H9 (cell line): ENCODE results near the gene DSCAM. TPM values are rescaled to one million over a fixed set of nuclear protein-coding genes. Genes with fewer than 3 reads are reported as not detected.

Source experiments
- DNase-seq: peaks from one replicate; pipeline ENCODE4 v3.0.0-alpha.2; 2017
- H2AFZ ChIP-seq: one replicate; pipeline ENCODE4 v1.6.1; 2013; ENCODE audit warnings: mild to moderate bottlenecking, low read length, control low read depth, moderate library complexity
- H2AK5ac ChIP-seq: 2 replicates; pipeline ENCODE4 v1.6.1; 2013; ENCODE audit warnings: low read length, control low read depth, mixed read lengths; ENCODE audit not compliant: insufficient read length
- H2BK120ac ChIP-seq: one replicate; pipeline ENCODE4 v1.6.1; 2013; ENCODE audit warnings: low read depth, mild to moderate bottlenecking, low read length, control low read depth, inconsistent platforms; ENCODE audit not compliant: poor library complexity, severe bottlenecking
- H2BK12ac ChIP-seq: 2 replicates; pipeline ENCODE4 v1.6.1; 2013; ENCODE audit warnings: low read length, control low read depth, mixed read lengths, low read depth; ENCODE audit not compliant: insufficient read length
- H2BK15ac ChIP-seq: 2 replicates; pipeline ENCODE4 v1.6.1; 2013; ENCODE audit warnings: low read depth, low read length, control low read depth
- H2BK20ac ChIP-seq: one replicate; pipeline ENCODE4 v1.6.1; 2013; ENCODE audit warnings: low read depth, mild to moderate bottlenecking, low read length, control low read depth, inconsistent platforms; ENCODE audit not compliant: poor library complexity, severe bottlenecking
- H2BK5ac ChIP-seq: 2 replicates; pipeline ENCODE4 v1.6.1; 2013; ENCODE audit warnings: low read length, control low read depth, mixed read lengths; ENCODE audit not compliant: insufficient read length
- H3K14ac ChIP-seq: 2 replicates; pipeline ENCODE4 v1.6.1; 2013; ENCODE audit warnings: low read length, control low read depth; ENCODE audit not compliant: insufficient read depth
- H3K18ac ChIP-seq: 2 replicates; pipeline ENCODE4 v1.6.1; 2013; ENCODE audit warnings: low read depth, mild to moderate bottlenecking, mixed read lengths, low read length, control low read depth; ENCODE audit not compliant: insufficient read length
- H3K23ac ChIP-seq: 2 replicates; pipeline ENCODE4 v1.6.1; 2013; ENCODE audit warnings: low read length, control low read depth, mixed read lengths, low read depth; ENCODE audit not compliant: insufficient read length
- H3K23me2 ChIP-seq: 2 replicates; pipeline ENCODE4 v1.6.1; 2013; ENCODE audit warnings: low read depth, mild to moderate bottlenecking, mixed read lengths, low read length, control low read depth; ENCODE audit not compliant: insufficient read length, poor library complexity, severe bottlenecking
- H3K27ac ChIP-seq: 2 replicates; pipeline ENCODE4 v1.5.1; 2013; ENCODE audit warnings: low read length, control low read depth, mixed read lengths, low read depth; ENCODE audit not compliant: insufficient read length
- H3K27me3 ChIP-seq: 2 replicates; pipeline ENCODE4 v1.6.1; 2013; ENCODE audit warnings: low read length, control low read depth, inconsistent platforms; ENCODE audit not compliant: insufficient read depth
- H3K4ac ChIP-seq: 2 replicates; pipeline ENCODE4 v1.6.1; 2013; ENCODE audit warnings: low read depth, mild to moderate bottlenecking, control low read depth, inconsistent platforms, low read length, moderate library complexity
- H3K4me1 ChIP-seq: 2 replicates; pipeline ENCODE4 v1.6.1; 2013; ENCODE audit warnings: low read length, control low read depth, inconsistent platforms; ENCODE audit not compliant: insufficient read depth
- H3K4me2 ChIP-seq: 2 replicates; pipeline ENCODE4 v1.6.1; 2013; ENCODE audit warnings: low read length, control low read depth, mixed read lengths; ENCODE audit not compliant: insufficient read length, insufficient read depth
- H3K56ac ChIP-seq: 2 replicates; pipeline ENCODE4 v1.6.1; 2013; ENCODE audit warnings: low read depth, mild to moderate bottlenecking, mixed read lengths, low read length, control low read depth; ENCODE audit not compliant: insufficient read length
- H3K79me1 ChIP-seq: 2 replicates; pipeline ENCODE4 v1.6.1; 2013; ENCODE audit warnings: low read depth, mild to moderate bottlenecking, moderate library complexity, low read length, control low read depth, inconsistent platforms; ENCODE audit not compliant: insufficient read depth, poor library complexity, severe bottlenecking
- H3K79me2 ChIP-seq: 2 replicates; pipeline ENCODE4 v1.6.1; 2013; ENCODE audit warnings: low read length, control low read depth, inconsistent platforms; ENCODE audit not compliant: insufficient read depth
- H3K9ac ChIP-seq: 2 replicates; pipeline ENCODE4 v1.6.1; 2013; ENCODE audit warnings: low read length, control low read depth, mixed read lengths; ENCODE audit not compliant: insufficient read length; ENCODE audit errors: extremely low read depth
- H3K9me3 ChIP-seq: one replicate; pipeline ENCODE4 v1.6.1; 2013; ENCODE audit warnings: low read depth, low read length, inconsistent platforms; ENCODE audit not compliant: control insufficient read depth
- H3T11ph ChIP-seq: one replicate; pipeline ENCODE4 v1.6.1; 2013; ENCODE audit warnings: mild to moderate bottlenecking, low read length, control low read depth, inconsistent platforms
- H4K20me1 ChIP-seq: one replicate; pipeline ENCODE4 v1.6.1; 2013; ENCODE audit not compliant: control insufficient read depth, insufficient read length, insufficient read depth
- H4K5ac ChIP-seq: 2 replicates; pipeline ENCODE4 v1.6.1; 2013; ENCODE audit warnings: low read depth, mild to moderate bottlenecking, mixed read lengths, low read length, control low read depth; ENCODE audit not compliant: insufficient read length
- H4K8ac ChIP-seq: replicated peaks from 2 replicates; pipeline ENCODE4 v1.6.1; 2013; ENCODE audit warnings: low read length, control low read depth, mixed read lengths, low read depth; ENCODE audit not compliant: insufficient read length
- H4K91ac ChIP-seq: 2 replicates; pipeline ENCODE4 v1.6.1; 2013; ENCODE audit warnings: low read depth, mild to moderate bottlenecking, moderate library complexity, mixed read lengths, low read length, control low read depth; ENCODE audit not compliant: insufficient read length
- H3K27ac Mint-ChIP-seq, 3 experiments: 2 replicates in 2 of 3; 3 replicates in 1 of 3; pipeline ENCODE4 v1.8.0; 2020 to 2021; ENCODE audit warnings: mixed read lengths in 3 of 3, mild to moderate bottlenecking in 1 of 3, moderate library complexity in 1 of 3
- H3K27me3 Mint-ChIP-seq: 2 replicates; pipeline ENCODE4 v1.8.0; 2021; ENCODE audit warnings: low read depth, mild to moderate bottlenecking, moderate library complexity, mixed read lengths
- H3K36me3 Mint-ChIP-seq, 3 experiments: 2 replicates in 2 of 3; 3 replicates in 1 of 3; pipeline ENCODE4 v1.8.0; 2020 to 2021; ENCODE audit warnings: low read depth in 3 of 3, mixed read lengths in 3 of 3; ENCODE audit not compliant: insufficient read depth in 1 of 3
- H3K4me1 Mint-ChIP-seq, 2 experiments: 2 replicates each; pipeline ENCODE4 v1.8.0; 2020; ENCODE audit warnings: mixed read lengths in 2 of 2
- H3K4me3 Mint-ChIP-seq, 2 experiments: 2 replicates in 1 of 2; 3 replicates in 1 of 2; pipeline ENCODE4 v1.8.0; 2020 to 2021; ENCODE audit warnings: mild to moderate bottlenecking in 2 of 2, mixed read lengths in 2 of 2, moderate library complexity in 1 of 2
- H3K9me3 Mint-ChIP-seq, 2 experiments: 2 replicates in 1 of 2; 3 replicates in 1 of 2; pipeline ENCODE4 v1.8.0; 2020; ENCODE audit warnings: mild to moderate bottlenecking in 2 of 2, mixed read lengths in 2 of 2, moderate library complexity in 1 of 2
- whole genome bisulfite sequencing: extraction: QIAGEN DNeasy Blood & Tissue Kit; methylation state at CpG from one replicate; pipeline ENCODE4 v1.1.7; 2013; ENCODE audit warnings: missing lambda C conversion rate, low lambda C conversion rate, mixed read lengths; ENCODE audit not compliant: insufficient read length; ENCODE audit errors: extremely low coverage; 5-methylcytosine and 5-hydroxymethylcytosine counted together
- total RNA-seq: library from RNA; stranded (reverse); gene quantifications from 2 replicates; pipeline ENCODE4 v1.2.1, GENCODE V29; 2021
- TF ChIP-seq, protein P1 (sequence below): fragments of 200-600 bp; sonication (generic); conservative IDR thresholded peaks from 3 replicates; pipeline ENCODE4 v1.8.0; 2021; ENCODE audit warnings: antibody characterized with exemption, mild to moderate bottlenecking

DSCAM gene
- total RNA-seq, 1 experiment from 2014 or later, result 0.17 TPM

DNA sequence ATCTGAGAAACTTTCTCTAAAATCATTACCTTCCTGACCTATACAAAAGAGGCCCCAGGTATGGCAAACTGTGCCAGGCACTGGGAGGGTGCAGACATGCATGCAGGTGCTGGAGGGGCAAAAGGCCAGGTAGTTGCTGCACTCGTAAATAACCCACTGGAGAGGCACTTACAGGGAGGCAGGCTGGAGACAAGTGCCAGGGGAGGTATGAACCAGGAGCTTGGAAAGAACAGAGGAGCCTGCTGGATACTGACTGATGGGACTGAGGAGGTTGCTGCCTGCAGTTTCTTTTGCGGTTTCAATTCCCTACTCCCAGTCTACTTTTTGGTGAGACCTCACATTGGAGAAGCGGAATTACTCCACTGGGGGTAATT lies 113.9 kb downstream of the DSCAM start:
- no peak overlapping the region for H2BK5ac ChIP-seq
- H2AFZ ChIP-seq, result no peak overlapping the region
- H2BK20ac ChIP-seq, result no peak overlapping the region
- no peak overlapping the region for H2BK120ac ChIP-seq
- no peak overlapping the region for H3K4ac ChIP-seq
- no peak overlapping the region for H4K91ac ChIP-seq
- TF ChIP-seq, protein P1, sequence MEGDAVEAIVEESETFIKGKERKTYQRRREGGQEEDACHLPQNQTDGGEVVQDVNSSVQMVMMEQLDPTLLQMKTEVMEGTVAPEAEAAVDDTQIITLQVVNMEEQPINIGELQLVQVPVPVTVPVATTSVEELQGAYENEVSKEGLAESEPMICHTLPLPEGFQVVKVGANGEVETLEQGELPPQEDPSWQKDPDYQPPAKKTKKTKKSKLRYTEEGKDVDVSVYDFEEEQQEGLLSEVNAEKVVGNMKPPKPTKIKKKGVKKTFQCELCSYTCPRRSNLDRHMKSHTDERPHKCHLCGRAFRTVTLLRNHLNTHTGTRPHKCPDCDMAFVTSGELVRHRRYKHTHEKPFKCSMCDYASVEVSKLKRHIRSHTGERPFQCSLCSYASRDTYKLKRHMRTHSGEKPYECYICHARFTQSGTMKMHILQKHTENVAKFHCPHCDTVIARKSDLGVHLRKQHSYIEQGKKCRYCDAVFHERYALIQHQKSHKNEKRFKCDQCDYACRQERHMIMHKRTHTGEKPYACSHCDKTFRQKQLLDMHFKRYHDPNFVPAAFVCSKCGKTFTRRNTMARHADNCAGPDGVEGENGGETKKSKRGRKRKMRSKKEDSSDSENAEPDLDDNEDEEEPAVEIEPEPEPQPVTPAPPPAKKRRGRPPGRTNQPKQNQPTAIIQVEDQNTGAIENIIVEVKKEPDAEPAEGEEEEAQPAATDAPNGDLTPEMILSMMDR, result no peak
- H3K36me3 Mint-ChIP-seq, result no peaks in the 10 kb centered on the region; a peak in 1 of 7 replicates
- H4K8ac ChIP-seq, result no peak overlapping the region
- no peaks in the 10 kb centered on the region for H3K27me3 Mint-ChIP-seq
- no peaks in the 10 kb centered on the region for H3K4me1 Mint-ChIP-seq
- no peaks in the 10 kb centered on the region for H3K4me1 ChIP-seq
- no peak for DNase-seq
- no peak overlapping the region for H4K5ac ChIP-seq
- no peak overlapping the region for H2BK15ac ChIP-seq
- H3K9me3 Mint-ChIP-seq, result no peaks in the 10 kb centered on the region
- no peaks in the 10 kb centered on the region for H3K27me3 ChIP-seq
- H2AK5ac ChIP-seq, result no peak overlapping the region
- no peak overlapping the region for H3T11ph ChIP-seq
- H3K4me2 ChIP-seq, result no peak overlapping the region
- no CpG with 5 or more reads among the region's 3 CpGs for WGBS
- no peak overlapping the region for H3K14ac ChIP-seq
- no peaks in the 10 kb centered on the region for H3K23me2 ChIP-seq
- no peak overlapping the region for H3K27ac ChIP-seq
- no peaks in the 10 kb centered on the region for H3K79me1 ChIP-seq
- H3K9ac ChIP-seq, result no peak overlapping the region
- H3K23ac ChIP-seq, result no peak overlapping the region
- no peak overlapping the region for H2BK12ac ChIP-seq
- H3K4me3 Mint-ChIP-seq, result no peak overlapping the region
- H3K9me3 ChIP-seq, result no peaks in the 10 kb centered on the region
- no peak overlapping the region for H3K27ac Mint-ChIP-seq
- no peaks in the 10 kb centered on the region for H3K79me2 ChIP-seq
- H3K18ac ChIP-seq, result no peak overlapping the region
- no peak overlapping the region for H3K56ac ChIP-seq
- no peaks in the 10 kb centered on the region for H4K20me1 ChIP-seq
